HG03196 (cell line): ENCODE results near the gene TRIL.

Experiments used
- ATAC-seq: cut with Tn5 transposase; IDR thresholded peaks from one replicate; pipeline ENCODE4 v1.9.1; 2021; ENCODE audit not compliant: unreplicated experiment

Gene TRIL

DNA sequence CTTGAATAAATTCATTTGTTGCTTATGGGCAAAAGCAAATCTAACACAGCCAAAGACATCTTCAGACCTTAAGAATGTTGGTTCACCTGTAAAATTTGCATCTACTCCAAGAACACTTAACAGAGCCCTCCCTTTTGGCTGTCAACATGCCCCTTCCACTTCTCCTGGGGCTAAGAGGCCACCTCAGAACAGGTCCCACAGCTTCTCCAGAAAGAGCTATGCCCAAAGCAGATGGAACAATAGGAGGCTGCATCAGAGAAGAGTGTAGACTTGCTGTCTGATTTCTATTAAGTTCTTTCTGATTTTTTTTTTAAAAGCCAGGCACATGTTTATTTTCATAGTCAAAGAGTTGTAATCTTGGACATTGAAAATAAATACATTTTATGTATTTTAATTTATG, 26.1 kb upstream of the TRIL start:
- ATAC-seq = no peak

DNA sequence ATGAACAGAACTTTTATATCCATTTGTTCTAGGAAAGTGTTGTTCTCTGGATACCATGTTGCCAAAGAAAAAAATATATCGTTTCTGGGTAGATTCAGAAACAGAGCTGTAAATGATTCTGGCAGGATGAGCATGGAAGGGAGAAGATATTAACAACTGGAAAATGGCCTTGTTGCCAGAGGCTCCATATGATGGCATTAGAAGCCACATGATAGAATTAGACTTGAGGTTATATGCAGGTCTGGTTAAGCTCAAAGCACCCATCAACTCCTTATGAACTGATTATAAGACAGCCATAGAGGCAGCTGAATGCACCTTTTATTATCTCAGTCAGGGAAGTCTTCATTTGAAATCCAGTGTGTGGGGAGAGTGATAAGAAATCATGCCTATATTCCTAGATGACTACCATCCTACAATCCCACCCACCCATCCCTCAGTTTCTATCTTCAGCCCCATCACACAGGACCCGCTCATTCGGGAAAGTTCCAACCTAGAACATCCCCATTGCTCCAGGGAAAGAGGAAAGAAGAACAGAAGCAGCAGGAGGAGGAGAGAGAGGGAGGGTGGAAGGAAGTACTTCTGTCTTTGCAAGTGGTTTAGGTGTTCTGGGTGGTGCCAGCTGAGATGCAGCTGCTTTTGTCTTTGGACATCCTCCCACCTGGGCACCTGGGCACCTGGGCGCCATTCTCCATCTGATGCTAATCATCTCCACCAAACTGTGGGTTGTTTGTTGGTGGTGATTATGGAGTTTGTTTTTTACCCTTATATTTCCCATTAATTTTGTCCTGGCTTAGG, 25.5 kb upstream of the TRIL start:
- no peak for ATAC-seq

DNA sequence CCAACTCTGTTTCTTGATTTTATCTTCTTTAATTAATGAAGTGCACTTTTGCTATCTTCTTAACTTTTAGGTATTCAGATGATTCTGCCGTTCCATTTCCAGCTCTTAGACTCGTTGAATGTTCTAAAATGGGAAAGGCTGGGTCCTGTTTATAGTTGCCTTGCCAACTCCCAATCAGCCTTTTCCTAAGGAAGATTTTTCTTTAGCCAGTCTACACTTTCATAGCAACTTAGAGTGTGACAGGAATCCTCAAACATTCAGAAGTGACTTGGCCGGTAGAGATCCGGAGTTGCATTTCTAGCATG, 23.0 kb upstream of the TRIL start:
- no peak for ATAC-seq

DNA sequence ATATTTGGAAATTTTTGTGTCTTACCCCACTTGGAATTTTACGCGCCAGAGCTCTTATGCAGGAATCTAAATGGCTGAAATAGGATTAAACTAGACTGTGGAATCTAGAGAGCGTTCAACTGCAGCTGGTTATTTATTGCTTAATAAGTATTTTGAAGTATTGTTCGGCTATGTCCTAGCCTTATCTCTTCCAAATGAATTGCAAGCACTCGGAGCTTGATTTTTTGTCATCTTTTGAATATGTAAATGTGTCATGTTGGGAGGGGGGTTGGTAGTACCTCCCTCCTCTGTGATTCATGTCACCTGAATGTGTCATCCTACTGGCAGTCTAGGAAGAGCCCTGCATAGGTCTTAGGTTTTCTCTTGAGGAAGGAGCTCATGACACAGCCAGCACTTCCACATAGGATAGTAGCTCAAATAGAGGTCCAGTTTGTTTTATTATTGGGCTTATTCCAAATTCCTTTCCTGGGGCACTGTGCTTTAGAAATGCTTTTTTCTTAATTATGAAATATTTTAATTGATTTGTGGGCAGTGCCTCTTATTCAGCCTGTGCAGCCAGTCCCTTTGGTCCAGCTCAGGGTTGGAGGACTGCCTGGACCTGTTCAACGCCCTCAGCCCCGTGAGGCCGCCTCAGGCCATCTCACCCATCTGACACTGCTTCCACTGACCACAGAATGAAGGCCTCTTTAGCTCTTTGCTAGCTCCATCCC, 22.5 kb upstream of the TRIL start:
- ATAC-seq = no peak

DNA sequence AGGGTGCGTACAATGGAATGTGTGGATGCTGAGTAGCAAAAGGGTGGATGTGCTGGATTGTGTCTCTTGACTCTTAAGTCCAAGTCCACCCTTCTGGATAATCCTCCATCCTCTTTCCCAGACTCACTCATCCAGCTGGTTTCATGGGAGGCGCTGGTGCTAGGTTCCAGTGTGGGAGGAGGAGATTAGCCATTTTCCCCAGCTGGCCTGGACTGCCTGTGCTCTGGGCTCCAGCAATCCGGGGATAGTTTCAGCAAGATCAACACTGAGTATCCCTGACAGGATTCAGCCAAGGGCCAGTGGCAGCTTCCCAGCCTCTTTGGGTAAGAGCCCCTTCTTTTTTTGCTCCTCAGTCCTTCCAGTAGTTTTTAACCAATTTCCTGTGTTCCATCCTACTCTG, 21.6 kb upstream of the TRIL start:
- no peak for ATAC-seq

DNA sequence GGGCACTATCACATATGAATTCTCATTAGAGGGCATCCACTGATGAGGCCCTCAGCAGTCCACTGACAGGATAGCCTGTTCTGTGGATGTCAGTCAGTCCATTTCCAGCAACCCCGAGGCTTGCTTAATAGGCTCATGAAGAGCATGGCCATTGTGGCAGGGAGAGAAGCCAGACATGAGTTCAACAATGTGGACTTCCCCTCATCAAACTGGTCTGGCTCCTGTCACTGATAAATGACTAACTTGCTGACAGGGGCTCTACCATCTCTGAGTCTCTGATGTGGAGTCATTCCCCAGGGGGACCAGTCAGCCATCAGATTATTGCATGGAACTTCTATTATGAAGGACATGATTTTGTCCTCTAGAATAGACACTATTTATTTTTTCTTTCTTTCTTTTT, 19.8 kb upstream of the TRIL start:
- no peak for ATAC-seq

DNA sequence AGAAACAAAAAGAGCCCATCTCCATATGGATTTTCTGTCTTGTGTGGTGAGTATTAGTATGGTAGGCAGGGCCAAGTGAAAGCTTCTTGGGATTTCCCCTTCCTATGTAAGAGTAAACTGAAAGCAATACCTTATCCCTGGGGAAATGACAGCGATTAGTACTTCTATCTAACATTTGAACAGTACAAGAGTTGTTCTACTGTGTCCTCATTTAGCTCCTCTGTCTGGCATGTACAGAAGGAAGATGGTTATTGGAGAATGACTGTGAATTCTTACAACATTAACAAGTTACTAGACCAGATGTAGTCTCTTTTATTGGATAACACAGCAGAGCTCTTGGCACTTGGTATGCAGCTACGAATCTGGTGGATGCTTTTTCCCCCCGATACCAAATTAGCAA, 17.9 kb upstream of the TRIL start:
- ATAC-seq = no peak

DNA sequence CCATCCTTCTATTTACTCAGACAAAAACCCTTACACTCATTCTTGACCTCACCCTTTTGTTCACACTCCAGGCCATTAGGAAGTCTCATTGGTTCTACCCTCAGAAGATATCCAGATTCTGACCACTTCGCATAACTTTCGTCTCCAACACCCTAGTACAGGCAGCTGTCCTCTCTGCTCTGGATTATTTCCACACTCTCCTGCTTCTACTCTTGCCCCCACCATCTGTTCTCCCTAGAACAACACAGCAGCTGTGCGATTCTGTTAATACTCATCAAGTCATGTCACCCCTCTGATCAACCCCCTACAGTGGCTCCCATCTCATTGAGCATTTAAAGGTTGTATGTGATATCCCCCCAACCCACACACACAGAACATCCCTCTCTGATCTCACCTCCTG, 15.5 kb upstream of the TRIL start:
- ATAC-seq = no peak

DNA sequence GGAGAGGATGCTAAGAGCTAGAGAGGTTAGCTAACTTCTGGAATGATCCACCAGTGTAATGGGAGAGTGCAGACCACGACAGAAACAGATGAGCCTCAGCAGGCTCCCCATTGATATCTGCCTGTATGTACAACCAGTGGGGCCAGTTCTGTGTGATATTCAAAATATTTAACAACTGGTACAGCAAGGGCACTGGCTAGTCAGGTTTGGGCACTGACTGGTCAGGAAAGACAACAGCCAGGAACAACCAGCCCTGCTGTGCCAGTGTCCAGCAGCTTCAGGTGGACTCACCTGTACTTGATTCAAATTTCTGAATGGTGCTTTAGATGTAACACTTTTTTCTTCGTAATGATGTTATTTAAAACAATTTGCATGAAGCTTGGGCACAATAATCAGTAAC, 5.9 kb upstream of the TRIL start:
- no peak for ATAC-seq

DNA sequence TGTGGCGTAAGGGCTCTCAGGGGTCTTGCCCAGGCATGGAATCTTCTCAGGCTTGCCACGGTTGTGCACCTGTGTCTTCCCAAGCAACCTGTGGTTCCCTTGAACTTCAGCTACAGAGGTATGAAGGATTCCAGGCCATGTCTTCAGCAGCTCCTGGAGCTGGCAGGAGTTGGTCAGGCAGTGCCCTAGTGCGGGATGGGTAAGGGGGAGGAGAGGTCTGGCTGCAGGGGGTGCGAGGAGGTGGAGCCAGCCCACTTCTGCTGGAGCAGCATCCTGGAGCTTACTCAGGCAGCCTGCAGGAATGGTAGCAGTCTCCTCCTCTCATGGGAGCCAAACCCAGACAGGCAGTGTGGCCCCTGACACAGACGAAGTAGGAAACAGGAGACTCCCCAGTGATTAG, 3.8 kb upstream of the TRIL start:
- no peak for ATAC-seq

DNA sequence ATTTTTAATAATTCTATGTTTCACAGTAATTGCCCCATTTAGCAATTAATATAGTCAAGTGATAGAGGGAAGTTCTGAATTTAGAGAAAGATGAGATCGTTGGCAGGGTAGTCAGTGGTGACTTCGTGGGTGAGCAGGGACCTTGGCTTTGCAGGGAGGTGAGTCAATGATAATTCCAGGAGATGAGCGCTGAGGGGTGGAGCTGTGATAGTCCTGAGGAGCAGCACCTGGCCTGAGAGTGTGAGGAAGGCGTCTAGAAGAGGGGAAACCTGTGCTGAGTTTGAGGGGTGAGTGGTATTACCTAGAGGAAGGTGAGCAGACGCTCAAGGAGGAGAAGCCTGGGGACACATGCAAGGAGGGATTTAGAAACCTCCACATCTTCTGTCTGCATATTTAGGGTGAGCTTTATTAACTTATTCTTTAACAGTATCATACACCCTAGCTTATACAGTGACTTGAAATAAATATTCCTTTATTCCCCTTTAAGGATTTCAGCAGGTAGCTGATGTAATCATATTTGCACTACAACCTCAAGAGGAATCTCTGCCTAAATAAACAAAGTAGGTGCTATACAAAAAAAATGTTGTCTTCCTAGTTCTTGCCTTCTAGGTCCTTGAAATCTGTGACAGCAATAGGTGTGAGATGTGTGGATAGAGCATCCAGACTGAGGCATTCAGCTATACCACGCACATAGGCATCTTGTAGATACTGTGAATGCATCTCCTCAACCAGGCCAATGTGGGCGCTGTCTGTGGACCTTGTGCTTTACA, 2.1 kb upstream of the TRIL start:
- ATAC-seq = no peak

DNA sequence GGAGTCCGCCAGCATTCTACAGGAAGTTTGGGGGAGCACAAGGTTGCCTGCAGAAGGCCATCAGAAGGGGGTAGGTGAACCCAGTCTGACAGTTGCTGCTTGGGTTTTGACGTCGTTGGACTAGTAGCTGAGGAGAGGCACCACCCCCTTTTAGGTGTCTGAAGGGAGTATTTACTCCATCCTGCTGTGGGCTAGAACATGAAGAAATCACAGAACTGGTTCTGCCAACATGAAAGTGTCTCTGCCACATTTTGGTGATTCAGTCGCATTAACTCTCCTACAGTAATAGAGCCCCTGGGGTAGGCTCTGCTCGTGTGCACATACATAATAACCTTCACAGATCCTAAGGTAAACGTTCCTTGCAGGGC, 834 bp upstream of the TRIL start:
- no peak for ATAC-seq

DNA sequence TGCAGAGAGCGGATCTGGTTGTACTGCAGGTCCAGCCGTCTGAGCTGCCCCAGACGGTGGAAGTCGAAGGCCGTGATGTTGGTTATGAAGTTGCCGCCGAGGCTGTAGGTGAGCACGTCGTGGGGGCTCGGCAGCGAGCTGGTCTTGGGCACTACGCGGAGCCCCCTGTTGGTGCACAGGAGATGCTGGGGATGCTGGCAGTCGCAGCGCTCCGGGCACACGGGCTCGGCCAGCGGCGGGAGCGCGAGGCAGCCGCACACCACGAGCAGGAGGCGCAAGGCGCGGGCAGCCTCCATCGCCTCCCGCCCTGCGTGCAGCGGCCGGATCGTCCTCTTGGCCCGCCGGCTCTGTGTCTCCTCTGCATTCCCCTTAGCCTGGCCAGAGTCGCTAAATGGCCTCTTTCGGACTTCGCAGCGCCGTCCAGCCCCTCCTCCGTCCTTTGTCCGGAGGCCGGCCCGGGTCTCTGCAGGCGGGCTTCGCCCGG, 337 bp downstream of the TRIL start:
- ATAC-seq = no peak

DNA sequence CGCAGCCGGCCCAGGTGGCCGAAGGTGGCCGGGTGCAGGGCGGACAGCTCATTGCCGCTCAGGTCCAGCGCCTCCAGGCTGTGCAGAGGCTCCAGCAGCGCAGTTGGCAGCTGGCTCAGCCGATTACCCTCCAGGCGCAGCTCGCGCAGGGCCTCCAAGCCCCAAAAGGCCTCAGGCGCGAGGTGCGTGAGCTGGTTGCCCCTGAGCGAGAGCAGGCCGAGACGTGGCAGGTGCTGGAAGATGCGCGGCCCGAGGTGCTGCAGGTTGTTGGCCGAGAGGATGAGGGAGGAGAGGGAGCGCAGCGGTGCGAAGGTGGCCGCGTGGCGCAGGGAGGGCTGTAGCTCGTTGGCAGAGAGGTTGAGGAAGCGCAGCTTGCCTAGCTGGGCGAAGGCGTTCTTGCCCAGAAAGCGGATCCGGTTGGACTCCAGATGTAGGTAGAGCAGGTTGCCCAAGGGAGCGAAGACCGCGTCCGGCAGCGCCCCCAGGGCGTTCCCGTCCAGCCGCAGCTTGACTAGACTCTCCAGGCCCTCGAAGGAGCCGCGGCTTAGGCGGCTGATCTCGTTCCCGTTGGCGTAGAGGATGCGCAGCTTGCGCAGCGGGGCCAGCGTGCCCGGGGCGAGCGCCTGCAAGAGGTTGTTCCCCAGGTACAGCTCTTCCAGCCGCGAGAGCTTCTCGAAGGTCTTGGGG, 923 bp downstream of the TRIL start:
- ATAC-seq = no peak

DNA sequence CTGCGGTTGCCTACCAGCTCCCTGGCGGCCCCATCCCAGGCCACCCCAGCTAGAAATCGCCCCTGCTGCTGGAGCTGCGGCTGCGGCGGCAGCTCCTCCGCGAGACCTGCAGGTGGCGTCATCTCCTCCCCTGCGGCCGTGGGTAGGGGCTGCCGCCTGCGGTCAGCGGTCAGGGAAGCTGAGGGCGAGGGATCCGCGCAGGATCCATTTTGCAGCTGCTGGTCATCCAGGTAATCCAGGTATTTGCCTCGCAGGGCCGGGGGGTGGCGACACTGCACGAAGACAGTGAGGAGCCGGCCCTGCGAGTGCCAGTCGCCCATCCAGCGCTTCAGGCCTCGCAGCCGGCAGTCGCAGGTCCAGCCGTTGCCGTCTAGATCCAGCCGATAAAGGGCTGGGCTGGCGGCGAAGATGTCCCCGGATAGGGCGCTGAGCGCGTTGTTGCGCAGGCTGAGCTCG, 1.5 kb downstream of the TRIL start:
- no peak for ATAC-seq

DNA sequence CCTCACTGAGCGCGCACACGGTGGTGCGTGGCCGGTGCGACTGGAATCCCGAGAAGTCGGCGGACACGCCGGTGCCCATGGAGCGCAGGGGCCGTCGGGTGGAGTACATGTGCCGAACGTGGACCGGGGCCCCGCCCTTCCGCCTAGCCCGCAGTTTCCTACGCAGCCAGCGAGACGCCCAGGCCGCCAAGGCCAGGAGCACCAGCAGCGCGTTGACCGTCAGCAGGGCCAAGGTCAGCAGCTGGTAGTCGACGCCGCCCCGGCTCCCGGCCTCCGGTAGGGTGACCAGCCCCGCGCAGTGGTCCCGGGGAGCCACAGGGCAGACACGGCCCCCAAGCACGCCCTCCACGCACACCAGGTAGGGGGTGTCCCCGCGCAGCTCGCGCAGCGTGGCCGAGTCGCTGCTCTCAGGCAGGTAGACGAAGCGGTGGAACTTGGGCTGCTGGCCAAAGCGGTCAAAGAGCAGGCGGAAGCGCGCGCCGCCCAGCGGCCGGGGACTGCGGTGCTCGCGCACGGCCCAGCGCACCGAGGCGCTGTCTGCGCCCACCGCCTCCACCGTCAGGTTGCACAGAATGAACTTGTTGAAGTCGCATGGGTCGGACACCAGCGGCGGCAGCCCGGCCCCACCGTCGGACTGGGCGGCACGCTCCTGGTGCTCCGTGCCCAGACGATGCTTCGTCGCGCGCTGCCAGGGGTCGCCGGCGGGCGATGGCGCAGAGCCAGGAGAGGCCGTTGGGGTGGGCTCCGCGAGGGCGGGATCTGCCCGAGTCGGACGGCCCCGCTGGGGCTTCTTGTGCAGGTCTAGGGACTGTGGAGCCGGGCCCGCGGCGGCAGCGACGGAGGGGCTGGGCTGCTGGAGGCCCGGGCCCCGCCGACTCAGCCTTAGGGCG, 2.2 kb downstream of the TRIL start:
- ATAC-seq = no peak

DNA sequence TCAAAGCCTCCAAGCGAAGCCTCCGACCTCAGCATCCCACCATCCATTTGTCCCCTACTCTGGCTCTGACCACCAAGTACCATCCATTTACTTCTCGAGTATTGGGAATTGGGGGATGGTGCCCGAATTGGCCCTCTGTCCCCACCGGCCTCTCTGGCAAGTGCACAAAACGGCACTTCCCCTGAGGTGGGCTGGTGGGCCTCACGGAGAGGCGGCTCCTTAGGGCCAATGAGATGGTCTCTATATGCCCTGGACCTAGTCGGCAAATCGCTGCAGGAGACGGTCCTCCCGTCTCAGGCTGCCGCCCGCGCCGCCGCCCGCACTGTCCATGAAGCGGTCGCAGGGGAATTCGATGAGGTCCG, 2.8 kb downstream of the TRIL start:
- ATAC-seq = no peak

DNA sequence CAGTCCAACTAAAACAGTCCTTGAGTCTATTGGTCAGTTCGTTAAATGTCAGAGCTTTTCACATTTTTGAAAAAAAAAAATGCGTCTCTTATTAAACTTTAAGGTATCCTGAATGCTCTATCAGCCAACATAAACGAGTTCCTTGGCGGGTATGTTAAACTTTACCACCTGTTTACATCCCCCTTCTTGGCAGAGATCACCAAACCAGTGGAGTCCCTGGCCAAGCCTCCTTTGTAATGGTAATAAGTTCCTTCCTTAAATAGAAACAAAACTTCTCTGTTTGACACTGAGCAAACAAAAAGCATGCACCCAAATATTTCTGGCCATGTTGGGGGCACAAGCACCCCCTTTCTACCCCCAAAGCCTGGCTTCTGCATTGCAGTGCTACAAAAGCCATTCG, 3.2 kb downstream of the TRIL start:
- no peak for ATAC-seq

DNA sequence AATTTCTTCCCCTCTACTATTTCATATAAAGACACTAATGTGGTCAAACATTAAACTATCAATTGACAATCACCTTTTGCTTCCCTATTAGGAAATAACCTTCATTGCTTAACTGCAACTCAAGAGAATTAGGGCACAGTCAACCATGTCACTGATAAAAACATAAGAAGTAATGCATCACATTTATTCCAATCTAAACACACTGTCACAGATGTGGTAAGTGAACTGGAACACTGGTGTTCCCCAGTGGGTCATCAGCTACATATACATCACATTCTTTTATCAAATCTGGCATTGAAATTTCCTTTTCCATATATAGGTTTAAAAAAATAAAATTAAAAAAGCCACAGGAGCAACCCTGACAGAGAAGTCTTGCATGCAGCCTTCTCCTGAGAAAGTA, 3.7 kb downstream of the TRIL start:
- no peak for ATAC-seq

DNA sequence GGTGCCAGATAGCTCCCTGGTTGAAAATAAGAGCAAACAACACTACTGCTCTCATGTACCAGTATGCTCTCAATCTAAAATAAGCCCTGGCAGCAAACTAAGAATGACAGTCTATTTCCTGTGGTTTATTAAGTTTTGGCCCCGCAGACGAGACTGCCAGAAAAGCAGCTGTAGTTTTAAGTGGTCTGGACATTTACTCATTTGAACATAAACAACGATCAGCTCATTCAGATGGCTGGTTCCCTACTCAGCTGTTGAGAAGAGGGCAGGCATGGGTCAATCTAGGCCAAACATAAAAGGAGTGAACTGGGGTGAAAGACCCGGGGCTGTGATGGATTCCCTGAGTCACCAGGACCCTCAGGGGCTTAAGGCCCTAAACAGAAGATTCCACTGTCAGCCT, 4.5 kb downstream of the TRIL start:
- ATAC-seq = no peak

DNA sequence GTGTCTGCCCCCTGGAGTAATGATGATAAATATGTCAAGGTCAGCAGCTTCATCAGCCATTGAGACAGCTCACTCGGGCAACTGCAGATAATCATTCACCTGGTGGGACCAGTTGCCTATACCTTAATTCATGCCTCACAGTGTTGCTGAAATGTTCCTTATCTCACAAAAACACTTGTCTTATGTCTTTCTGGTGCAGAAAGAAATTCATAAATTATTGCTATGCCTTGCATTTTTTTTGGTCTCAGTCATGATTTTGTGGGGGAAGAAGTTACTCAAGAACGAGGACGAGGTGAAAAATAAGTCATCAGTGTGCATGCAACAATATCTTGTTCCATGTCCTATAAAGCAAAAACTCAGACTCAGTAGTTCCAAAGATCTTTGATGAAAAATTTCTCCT, 16.0 kb downstream of the TRIL start:
- ATAC-seq = no peak
